Chondrocyte (in vitro differentiated cells): Measurements from ENCODE around the gene RGS6. TPM values are rescaled to one million over a fixed set of nuclear protein-coding genes. Genes with fewer than 3 reads are reported as not detected.

Experiments used
- DNase-seq: peaks from one replicate; pipeline ENCODE4 v3.0.0; 2021; ENCODE audit warnings: mixed read lengths, low spot score
- H3K27ac Mint-ChIP-seq: one replicate; pipeline ENCODE4 v1.8.0; 2021; ENCODE audit warnings: mild to moderate bottlenecking, moderate library complexity, mixed read lengths; ENCODE audit not compliant: unreplicated experiment
- H3K27me3 Mint-ChIP-seq: 2 replicates; pipeline ENCODE4 v1.8.0; 2021; ENCODE audit warnings: low read depth, mixed read lengths
- H3K36me3 Mint-ChIP-seq: 2 replicates; pipeline ENCODE4 v1.8.0; 2021; ENCODE audit warnings: low read depth, mixed read lengths
- H3K4me1 Mint-ChIP-seq: 2 replicates; pipeline ENCODE4 v1.8.0; 2021; ENCODE audit warnings: low read depth, mild to moderate bottlenecking, mixed read lengths
- H3K4me3 Mint-ChIP-seq: one replicate; pipeline ENCODE4 v1.8.0; 2021; ENCODE audit warnings: mild to moderate bottlenecking, moderate library complexity, mixed read lengths; ENCODE audit not compliant: unreplicated experiment
- H3K9me3 Mint-ChIP-seq: 2 replicates; pipeline ENCODE4 v1.8.0; 2021; ENCODE audit warnings: low read depth, mixed read lengths
- total RNA-seq: library from RNA; stranded (reverse); gene quantifications from 3 replicates; pipeline ENCODE4 v1.2.1, GENCODE V29; 2021
- TF ChIP-seq, protein P1 (sequence below): fragments of 200-600 bp; sonication (generic); IDR thresholded peaks from 2 replicates; pipeline ENCODE4 v1.5.0; 2021; ENCODE audit warnings: antibody characterized with exemption, mild to moderate bottlenecking, moderate library complexity

The RGS6 gene
- total RNA-seq, 1 donor from 2014 or later, result 0.12 TPM

DNA sequence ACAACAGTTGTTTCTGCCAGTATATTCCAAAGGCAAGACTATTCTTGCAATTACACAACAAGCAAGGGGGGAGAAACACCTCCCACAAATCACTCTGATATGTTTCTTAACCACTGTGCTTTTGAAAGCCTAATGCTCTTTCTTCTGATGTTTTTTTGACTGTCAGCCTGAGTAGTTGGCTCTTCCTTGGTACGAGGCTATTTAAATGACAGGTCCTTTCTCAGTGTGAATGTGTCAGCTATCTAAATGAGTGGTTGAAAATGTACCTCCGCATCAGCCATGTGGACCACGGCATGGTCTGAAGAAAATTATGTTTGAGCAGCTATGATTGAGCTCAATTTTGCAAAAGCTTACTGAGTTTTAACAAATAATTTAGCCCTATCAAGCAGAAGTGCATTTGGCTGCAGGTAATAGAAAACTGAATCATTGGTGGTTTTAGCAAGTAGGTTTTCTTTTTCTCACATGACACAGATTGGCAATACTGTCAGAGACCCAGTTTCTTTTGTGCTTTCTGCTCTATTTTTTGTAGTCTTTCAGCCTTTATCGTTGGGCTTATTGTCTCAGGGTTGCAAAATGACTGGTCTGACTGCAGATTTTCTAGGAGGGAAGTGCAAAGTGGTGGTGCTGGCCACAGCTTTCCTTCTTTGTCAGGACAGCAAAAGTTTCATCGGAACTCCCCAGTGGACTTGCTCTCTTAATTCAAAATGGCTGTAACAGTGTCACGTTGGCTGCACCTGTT lies 162.8 kb downstream of the RGS6 start:
- Mint-ChIP-seq H3K36me3 (no peaks in the 10 kb centered on the region), H3K27me3 (peaks cover 11% of the 10 kb centered on the region), H3K4me1 (no peaks in the 10 kb centered on the region), H3K27ac (no peak overlapping the region), H3K9me3 (no peaks in the 10 kb centered on the region), H3K4me3 (no peak overlapping the region)
- TF ChIP-seq, protein P1, sequence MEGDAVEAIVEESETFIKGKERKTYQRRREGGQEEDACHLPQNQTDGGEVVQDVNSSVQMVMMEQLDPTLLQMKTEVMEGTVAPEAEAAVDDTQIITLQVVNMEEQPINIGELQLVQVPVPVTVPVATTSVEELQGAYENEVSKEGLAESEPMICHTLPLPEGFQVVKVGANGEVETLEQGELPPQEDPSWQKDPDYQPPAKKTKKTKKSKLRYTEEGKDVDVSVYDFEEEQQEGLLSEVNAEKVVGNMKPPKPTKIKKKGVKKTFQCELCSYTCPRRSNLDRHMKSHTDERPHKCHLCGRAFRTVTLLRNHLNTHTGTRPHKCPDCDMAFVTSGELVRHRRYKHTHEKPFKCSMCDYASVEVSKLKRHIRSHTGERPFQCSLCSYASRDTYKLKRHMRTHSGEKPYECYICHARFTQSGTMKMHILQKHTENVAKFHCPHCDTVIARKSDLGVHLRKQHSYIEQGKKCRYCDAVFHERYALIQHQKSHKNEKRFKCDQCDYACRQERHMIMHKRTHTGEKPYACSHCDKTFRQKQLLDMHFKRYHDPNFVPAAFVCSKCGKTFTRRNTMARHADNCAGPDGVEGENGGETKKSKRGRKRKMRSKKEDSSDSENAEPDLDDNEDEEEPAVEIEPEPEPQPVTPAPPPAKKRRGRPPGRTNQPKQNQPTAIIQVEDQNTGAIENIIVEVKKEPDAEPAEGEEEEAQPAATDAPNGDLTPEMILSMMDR, result no peak
- no peak for DNase-seq

DNA sequence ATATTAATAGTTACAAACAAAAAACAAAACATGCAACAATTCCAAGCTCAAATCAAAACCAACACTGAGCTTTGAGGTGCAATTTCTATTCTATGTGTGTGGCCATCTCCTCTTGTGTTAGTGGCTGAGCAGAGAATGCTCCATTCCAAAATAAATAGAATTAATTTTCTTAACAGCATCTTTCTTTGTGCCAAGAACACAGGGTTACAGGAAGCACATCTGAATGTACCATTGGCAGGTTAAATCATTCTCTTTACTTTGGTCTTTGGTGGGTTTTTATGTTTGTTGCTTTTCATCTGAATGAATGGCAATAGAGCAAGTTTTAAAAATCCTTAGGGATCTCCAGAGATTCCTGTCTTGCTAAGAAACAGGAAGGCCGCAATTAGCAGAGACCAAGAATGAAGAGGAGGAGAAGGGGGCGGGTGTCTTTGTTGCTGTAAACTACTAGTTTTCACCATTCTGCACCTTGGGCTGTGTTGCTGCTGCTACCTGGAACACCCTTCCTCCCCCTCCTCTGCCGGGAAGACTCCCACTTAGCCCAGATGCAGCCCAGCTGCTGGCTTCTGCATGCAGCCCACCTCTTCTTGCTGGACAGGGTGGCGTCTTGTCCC lies 165.0 kb downstream of the RGS6 start:
- no peak for DNase-seq
- Mint-ChIP-seq H3K4me3 (no peak overlapping the region), H3K36me3 (no peaks in the 10 kb centered on the region), H3K4me1 (no peaks in the 10 kb centered on the region), H3K27me3 (peaks cover 11% of the 10 kb centered on the region), H3K27ac (peak overlapping the region; percentile 68), H3K9me3 (no peaks in the 10 kb centered on the region)
- TF ChIP-seq, protein P1, result no peak

DNA sequence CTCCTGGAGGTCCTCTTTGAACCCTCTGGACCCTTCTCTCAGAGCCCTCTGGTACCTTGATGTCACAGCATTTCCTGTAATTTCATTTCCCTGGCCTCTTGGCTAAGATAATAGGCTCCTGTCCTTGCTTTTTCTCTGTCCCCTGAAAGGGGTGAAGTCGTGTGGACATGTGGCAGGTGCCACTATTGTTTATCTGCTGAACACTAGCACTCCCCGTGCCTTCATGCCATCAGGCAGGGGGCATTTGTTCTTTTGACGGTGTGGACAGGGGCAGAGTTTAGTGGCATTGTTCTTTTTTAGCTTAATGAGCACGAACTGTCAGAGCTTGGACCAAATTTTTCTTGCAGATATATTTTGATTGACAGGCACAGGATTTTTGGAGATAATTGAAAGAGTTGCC lies 166.0 kb downstream of the RGS6 start:
- H3K27ac Mint-ChIP-seq, result no peak overlapping the region
- no peak for DNase-seq
- peaks cover 11% of the 10 kb centered on the region for H3K27me3 Mint-ChIP-seq
- H3K9me3 Mint-ChIP-seq, result no peaks in the 10 kb centered on the region
- no peaks in the 10 kb centered on the region for H3K4me1 Mint-ChIP-seq
- H3K4me3 Mint-ChIP-seq, result no peak overlapping the region
- TF ChIP-seq, protein P1, result no peak
- H3K36me3 Mint-ChIP-seq, result no peaks in the 10 kb centered on the region

DNA sequence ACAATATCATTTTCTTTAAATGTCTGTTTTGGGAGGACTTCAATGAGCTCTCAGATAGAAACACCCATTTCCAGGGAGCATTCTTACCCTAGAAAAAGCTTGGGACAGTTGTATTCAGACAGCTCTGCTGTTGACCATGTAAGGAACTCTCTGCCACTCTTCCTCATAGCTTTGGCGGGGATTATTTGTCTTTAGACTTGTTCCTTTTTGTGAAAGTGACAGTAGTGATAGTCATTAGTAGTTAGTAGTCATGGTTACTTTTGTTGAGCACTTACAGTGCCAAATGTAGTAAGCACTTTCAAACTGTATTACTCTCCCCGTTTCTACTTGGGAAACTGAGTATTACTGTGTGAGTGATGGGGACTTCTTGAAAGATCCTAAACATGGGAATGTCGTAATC lies 167.3 kb downstream of the RGS6 start:
- H3K36me3 Mint-ChIP-seq, result no peaks in the 10 kb centered on the region
- no peak overlapping the region for H3K27ac Mint-ChIP-seq
- TF ChIP-seq, protein P1, result no peak
- peaks cover 11% of the 10 kb centered on the region for H3K27me3 Mint-ChIP-seq
- no peak overlapping the region for H3K4me3 Mint-ChIP-seq
- no peaks in the 10 kb centered on the region for H3K9me3 Mint-ChIP-seq
- no peaks in the 10 kb centered on the region for H3K4me1 Mint-ChIP-seq
- no peak for DNase-seq

DNA sequence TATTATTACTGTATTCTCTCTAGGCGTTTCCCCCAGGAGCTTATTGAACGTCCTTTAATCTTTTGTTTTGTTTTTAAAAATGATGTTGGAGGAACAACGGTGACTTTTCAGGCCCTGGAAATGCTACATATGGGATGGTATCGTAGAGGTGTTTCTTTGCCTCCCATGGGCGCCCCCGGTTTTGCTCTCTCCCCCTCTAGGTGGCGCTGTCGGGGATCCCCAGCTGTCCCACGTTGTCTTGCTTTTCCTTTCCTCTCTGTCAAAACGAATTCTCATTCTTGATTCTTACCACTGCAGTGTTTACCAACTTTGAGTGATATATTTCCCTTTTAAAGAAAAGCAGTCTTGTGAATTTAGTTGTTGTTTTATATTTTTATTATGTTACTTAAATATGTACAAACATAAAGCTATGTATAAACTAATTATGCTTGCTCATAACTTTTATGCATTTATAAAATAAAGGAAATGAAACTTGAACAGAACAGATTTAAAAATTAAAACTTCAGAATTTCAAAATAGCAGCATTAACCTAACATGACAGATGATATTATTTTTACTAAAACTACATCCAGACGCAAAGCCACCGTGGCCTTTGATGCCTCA lies 171.9 kb downstream of the RGS6 start:
- Mint-ChIP-seq H3K4me3 (no peak overlapping the region), H3K36me3 (no peaks in the 10 kb centered on the region), H3K27ac (no peak overlapping the region), H3K9me3 (peaks cover 12% of the 10 kb centered on the region), H3K4me1 (no peaks in the 10 kb centered on the region), H3K27me3 (peaks cover 17% of the 10 kb centered on the region)
- TF ChIP-seq, protein P1, result peak; percentile 61
- no peak for DNase-seq
